Glutamatergic neuron (in vitro differentiated cells): Measurements from ENCODE around the gene XRCC5. TPM values are rescaled to one million over a fixed set of nuclear protein-coding genes. Genes with fewer than 3 reads are reported as not detected.
A peak's percentile ranks its signal among the peaks of the same experiment; 100 is the strongest.

Experiments
- DNase-seq: peaks from one replicate; pipeline ENCODE4 v3.0.0; 2022
- H3K27ac Mint-ChIP-seq: one replicate; pipeline ENCODE4 v1.8.0; 2020; ENCODE audit warnings: mild to moderate bottlenecking, mixed read lengths, inconsistent platforms; ENCODE audit not compliant: unreplicated experiment
- H3K27me3 Mint-ChIP-seq: one replicate; pipeline ENCODE4 v1.8.0; 2020; ENCODE audit warnings: mild to moderate bottlenecking, moderate library complexity, mixed read lengths, inconsistent platforms; ENCODE audit not compliant: unreplicated experiment
- H3K36me3 Mint-ChIP-seq: one replicate; pipeline ENCODE4 v1.8.0; 2020; ENCODE audit warnings: mild to moderate bottlenecking, mixed read lengths, inconsistent platforms; ENCODE audit not compliant: unreplicated experiment
- H3K4me1 Mint-ChIP-seq: one replicate; pipeline ENCODE4 v1.8.0; 2020; ENCODE audit warnings: mild to moderate bottlenecking, low read depth, mixed read lengths, inconsistent platforms; ENCODE audit not compliant: unreplicated experiment
- H3K4me3 Mint-ChIP-seq: one replicate; pipeline ENCODE4 v1.8.0; 2020; ENCODE audit warnings: mild to moderate bottlenecking, mixed read lengths, inconsistent platforms; ENCODE audit not compliant: unreplicated experiment
- H3K9me3 Mint-ChIP-seq: one replicate; pipeline ENCODE4 v1.8.0; 2020; ENCODE audit warnings: mild to moderate bottlenecking, moderate library complexity, mixed read lengths, inconsistent platforms; ENCODE audit not compliant: unreplicated experiment
- CTCF ChIP-seq: fragments of 200-600 bp; sonication (generic); IDR thresholded peaks from one replicate; pipeline ENCODE4 v1.5.0; 2021; ENCODE audit not compliant: partially characterized antibody, unreplicated experiment
- total RNA-seq: library from RNA; stranded (reverse); fragmentation: NEBNext Ultra II Directional; extraction: Animal tissue kit (Norgen Biotek cat#: 25700); gene quantifications from one replicate; pipeline ENCODE4 v1.2.1, GENCODE V29; 2021; ENCODE audit not compliant: unreplicated experiment

XRCC5 gene
- total RNA-seq, 1 donor from 2014 or later, result 254 TPM

GRCh38 chr2:216234106-216234505 is 125.0 kb downstream of the XRCC5 start:
- Mint-ChIP-seq H3K27me3 (peaks cover 2% of the 10 kb centered on the region), H3K4me3 (no peak overlapping the region), H3K9me3 (peaks cover 21% of the 10 kb centered on the region), H3K27ac (no peak overlapping the region), H3K4me1 (no peaks in the 10 kb centered on the region), H3K36me3 (peaks cover 26% of the 10 kb centered on the region)
- DNase-seq, result no peak
- TF ChIP-seq CTCF, result no peak

GRCh38 chr2:216235462-216235861 is 126.3 kb downstream of the XRCC5 start:
- Mint-ChIP-seq H3K36me3 (peaks cover 26% of the 10 kb centered on the region), H3K27ac (no peak overlapping the region), H3K4me3 (no peak overlapping the region), H3K27me3 (peaks cover 2% of the 10 kb centered on the region), H3K4me1 (peaks cover 7% of the 10 kb centered on the region), H3K9me3 (peaks cover 24% of the 10 kb centered on the region)
- TF ChIP-seq CTCF, result no peak
- DNase-seq, result no peak

- peaks cover 10% of the 10 kb centered on the region for H3K4me1 Mint-ChIP-seq
- peaks cover 4% of the 10 kb centered on the region for H3K27me3 Mint-ChIP-seq
- peaks cover 26% of the 10 kb centered on the region for H3K36me3 Mint-ChIP-seq
- H3K9me3 Mint-ChIP-seq, result peaks cover 24% of the 10 kb centered on the region
- TF ChIP-seq CTCF, result no peak
- no peak for DNase-seq
- H3K4me3 Mint-ChIP-seq, result no peak overlapping the region
- no peak overlapping the region for H3K27ac Mint-ChIP-seq
Measured at GRCh38 chr2:216235896-216236295, 126.7 kb downstream of the XRCC5 start.

- Mint-ChIP-seq H3K36me3 (peaks cover 26% of the 10 kb centered on the region), H3K27ac (no peak overlapping the region), H3K4me3 (no peak overlapping the region), H3K27me3 (peaks cover 2% of the 10 kb centered on the region), H3K9me3 (peaks cover 22% of the 10 kb centered on the region), H3K4me1 (peaks cover 15% of the 10 kb centered on the region)
- TF ChIP-seq CTCF, result no peak
- DNase-seq, result no peak
Measured at GRCh38 chr2:216236486-216236885, 127.3 kb downstream of the XRCC5 start.

- Mint-ChIP-seq H3K36me3 (peaks cover 4% of the 10 kb centered on the region), H3K4me1 (peaks cover 44% of the 10 kb centered on the region), H3K9me3 (peaks cover 7% of the 10 kb centered on the region), H3K27ac (peak overlapping the region; percentile 99), H3K4me3 (peak overlapping the region; percentile 78), H3K27me3 (peaks cover 5% of the 10 kb centered on the region)
- peak; percentile 41 for DNase-seq
- TF ChIP-seq CTCF, result no peak
Measured at GRCh38 chr2:216242365-216242764, 133.2 kb downstream of the XRCC5 start.
